GM11168 (cell line): ENCODE measurements around the gene RGS14.
"Not testable (repeated sequence)": the region's sequence is repeated elsewhere in the genome, so short reads cannot be mapped to it uniquely, and the experiment has no call there.

Source experiments
- in situ Hi-C: fragments of 300-500 bp; cut with MboI; formaldehyde crosslinking; loops from one replicate; pipeline ENCODE4 v1.12.0; 2022; ENCODE audit warnings: low sequenced_read_pairs; ENCODE audit not compliant: unreplicated experiment

The RGS14 gene

GRCh38 chr5:177419046-177419445 is 61.3 kb downstream of the RGS14 start:
- in situ Hi-C loops = no loop called here

GRCh38 chr5:177420472-177420871 is 62.7 kb downstream of the RGS14 start:
- in situ Hi-C loops = not testable (repeated sequence)

GRCh38 chr5:177421062-177421798 is 63.5 kb downstream of the RGS14 start:
- in situ Hi-C loops = no loop called here
